ENCODE results near the gene SAMD3. TPM values are rescaled to one million over a fixed set of nuclear protein-coding genes. Genes with fewer than 3 reads are reported as not detected.
"Not testable (repeated sequence)": the region's sequence is repeated elsewhere in the genome, so short reads cannot be mapped to it uniquely, and the experiment has no call there.

The SAMD3 gene
- total RNA-seq, 6 experiments from 2014 or later = 0.25 to 0.86 (median 0.37) TPM

DNA sequence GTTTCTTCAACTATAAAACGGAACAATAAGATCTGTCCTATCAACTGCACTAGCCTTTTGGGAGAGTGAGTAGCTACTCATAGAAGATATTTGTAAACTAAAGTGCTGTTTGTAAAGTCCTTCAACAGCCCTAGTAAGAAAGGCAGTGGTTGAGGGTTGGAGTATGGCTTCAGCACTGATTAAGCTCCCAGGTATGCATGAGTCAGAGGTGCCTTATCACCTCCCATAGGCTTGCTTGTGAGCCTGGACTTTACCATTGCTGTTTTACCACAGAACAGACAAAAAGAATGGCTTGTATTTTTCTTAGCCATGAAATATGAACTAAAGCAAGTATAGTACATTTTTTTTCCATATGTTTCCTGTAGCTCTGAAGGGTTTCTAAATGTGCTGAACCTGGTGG lies 44.1 kb downstream of the SAMD3 start:
- no peak for TF ChIP-seq CTCF (IDR thresholded peaks at IDR 0.05)
- TF ChIP-seq POLR2A (IDR thresholded peaks at IDR 0.05) = no peak
- Histone ChIP-seq H3K4me1 (no peaks in the 10 kb centered on the region), H3K27ac (no peak overlapping the region), H3K9me3 (no peaks in the 10 kb centered on the region), H3K4me3 (no peak overlapping the region), H3K27me3 (no peaks in the 10 kb centered on the region), H3K36me3 (no peaks in the 10 kb centered on the region)
- 73% methylated on average over 1 of the region's 1 CpG for WGBS (ENCODE audit: insufficient coverage, low coverage, low lambda C conversion rate, missing lambda C conversion rate)
- peak in 1 of 4 donors; percentile 44 for ATAC-seq
- intact Hi-C loops (cut with DNase I) = no loop called here
- no peak for DNase-seq

- H3K4me1 ChIP-seq = no peaks in the 10 kb centered on the region
- no peak overlapping the region for H3K4me3 ChIP-seq
- H3K27ac ChIP-seq = no peak overlapping the region
- H3K36me3 ChIP-seq = no peaks in the 10 kb centered on the region
- no peak for TF ChIP-seq POLR2A (IDR thresholded peaks at IDR 0.05)
- TF ChIP-seq CTCF (IDR thresholded peaks at IDR 0.05) = no peak
- intact Hi-C loops (cut with DNase I) = no loop called here
- DNase-seq = no peak
- no peak for ATAC-seq
- H3K27me3 ChIP-seq = no peaks in the 10 kb centered on the region
- 73% methylated on average over 1 of the region's 1 CpG for WGBS (ENCODE audit: insufficient coverage, low coverage, low lambda C conversion rate, missing lambda C conversion rate)
- H3K9me3 ChIP-seq = no peaks in the 10 kb centered on the region
These were observed 46.4 kb downstream of the SAMD3 start for GRCh38 chr6:130176378-130176777.

- H3K36me3 ChIP-seq; H3K9me3 ChIP-seq; H3K27ac ChIP-seq; H3K27me3 ChIP-seq; intact Hi-C loops (cut with DNase I); H3K4me1 ChIP-seq; H3K4me3 ChIP-seq; ATAC-seq: not testable (repeated sequence)
- WGBS (ENCODE audit: insufficient coverage, low coverage, low lambda C conversion rate, missing lambda C conversion rate) = 52% methylated on average over 3 of the region's 4 CpGs
- DNase-seq = peak in 1 of 3 donors; percentile 53
These were observed 49.3 kb downstream of the SAMD3 start for GRCh38 chr6:130173377-130174004.

DNA sequence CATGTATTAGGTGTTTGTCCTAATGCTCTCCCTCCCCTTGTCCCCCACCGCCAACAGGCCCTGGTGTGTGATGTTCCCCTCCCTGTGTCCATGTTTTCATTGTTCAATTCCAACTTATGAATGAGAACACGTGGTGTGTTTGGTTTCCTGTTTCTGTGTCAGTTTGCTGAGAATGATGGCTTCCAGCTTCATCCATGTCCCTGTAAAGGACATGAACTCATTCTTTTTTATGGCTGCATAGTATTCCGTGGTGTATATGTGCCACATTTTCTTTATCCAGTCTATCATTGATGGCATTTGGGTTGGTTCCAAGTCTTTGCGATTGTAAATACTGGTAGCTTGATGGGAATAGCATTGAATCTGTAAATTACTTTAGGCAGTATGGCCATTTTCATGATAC lies 52.6 kb downstream of the SAMD3 start:
- H3K9me3 ChIP-seq; H3K27ac ChIP-seq; H3K36me3 ChIP-seq; H3K27me3 ChIP-seq; ATAC-seq; H3K4me3 ChIP-seq; intact Hi-C loops (cut with DNase I); H3K4me1 ChIP-seq; DNase-seq: not testable (repeated sequence)
- 61% methylated on average over 3 of the region's 4 CpGs for WGBS (ENCODE audit: insufficient coverage, low coverage, low lambda C conversion rate, missing lambda C conversion rate)

GRCh38 chr6:130167655-130168054 lies 55.1 kb downstream of the SAMD3 start:
- H3K4me3 ChIP-seq = no peak overlapping the region
- TF ChIP-seq POLR2A (IDR thresholded peaks at IDR 0.05) (no peak), CTCF (IDR thresholded peaks at IDR 0.05) (no peak)
- 43% methylated on average over 5 of the region's 5 CpGs for WGBS (ENCODE audit: insufficient coverage, low coverage, low lambda C conversion rate, missing lambda C conversion rate)
- H3K27ac ChIP-seq = no peak overlapping the region
- H3K36me3 ChIP-seq = no peaks in the 10 kb centered on the region
- ATAC-seq (peak in 1 of 4 donors; percentile 17), DNase-seq (no peak)
- intact Hi-C loops (cut with DNase I) = no loop called here
- H3K4me1 ChIP-seq = no peaks in the 10 kb centered on the region
- H3K9me3 ChIP-seq = no peaks in the 10 kb centered on the region
- H3K27me3 ChIP-seq = no peaks in the 10 kb centered on the region

- 43% methylated on average over 3 of the region's 4 CpGs for WGBS (ENCODE audit: insufficient coverage, low coverage, low lambda C conversion rate, missing lambda C conversion rate)
- Histone ChIP-seq H3K36me3 (no peaks in the 10 kb centered on the region), H3K27me3 (no peaks in the 10 kb centered on the region), H3K4me3 (no peak overlapping the region), H3K27ac (no peak overlapping the region), H3K9me3 (no peaks in the 10 kb centered on the region), H3K4me1 (no peaks in the 10 kb centered on the region)
- TF ChIP-seq POLR2A (IDR thresholded peaks at IDR 0.05) (no peak), CTCF (IDR thresholded peaks at IDR 0.05) (no peak)
- ATAC-seq (no peak), DNase-seq (no peak)
- intact Hi-C loops (cut with DNase I) = no loop called here
These were observed 58.5 kb downstream of the SAMD3 start for GRCh38 chr6:130164251-130164650.

Measured in right lobe of liver (tissue), 6 donors.